GM19240 (cell line): ENCODE data around the gene IL32.
"Not testable (repeated sequence)": the region's sequence is repeated elsewhere in the genome, so short reads cannot be mapped to it uniquely, and the experiment has no call there.

Experiments used
- DNase-seq: peaks from one replicate; pipeline ENCODE4 v3.0.0; 2011; ENCODE audit warnings: low spot score; ENCODE audit not compliant: insufficient read length

Gene IL32

GRCh38 chr16:3069146-3069545, 3.7 kb downstream of the IL32 start:
- DNase-seq: not testable (repeated sequence)

DNA sequence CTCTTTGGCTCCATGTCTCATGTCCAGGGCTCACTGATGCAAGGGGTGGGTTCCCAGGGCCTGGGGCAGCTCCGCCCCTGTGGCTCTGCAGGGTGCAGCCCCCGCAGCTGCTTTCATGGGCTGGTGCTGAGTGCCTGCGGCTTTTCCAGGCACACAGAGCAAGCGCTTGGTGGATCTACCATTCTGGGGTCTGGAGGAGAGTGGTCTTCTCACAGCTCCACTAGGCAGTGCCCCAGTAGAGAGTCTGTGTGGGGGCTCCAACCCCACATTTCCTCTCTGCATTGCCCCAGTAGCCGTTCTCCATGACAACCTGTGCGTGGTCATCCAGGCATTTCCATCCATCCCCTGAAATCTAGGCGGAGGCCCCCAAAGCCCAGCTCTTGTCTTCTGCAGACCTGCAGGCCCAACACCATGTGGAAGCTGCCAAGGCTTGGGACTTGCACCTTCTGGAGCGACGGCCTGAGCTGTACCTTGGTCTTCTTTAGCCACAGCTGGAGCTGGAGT, 5.2 kb downstream of the IL32 start:
- DNase-seq: no peak

GRCh38 chr16:3071655-3072054, 6.2 kb downstream of the IL32 start:
- no peak for DNase-seq

DNA sequence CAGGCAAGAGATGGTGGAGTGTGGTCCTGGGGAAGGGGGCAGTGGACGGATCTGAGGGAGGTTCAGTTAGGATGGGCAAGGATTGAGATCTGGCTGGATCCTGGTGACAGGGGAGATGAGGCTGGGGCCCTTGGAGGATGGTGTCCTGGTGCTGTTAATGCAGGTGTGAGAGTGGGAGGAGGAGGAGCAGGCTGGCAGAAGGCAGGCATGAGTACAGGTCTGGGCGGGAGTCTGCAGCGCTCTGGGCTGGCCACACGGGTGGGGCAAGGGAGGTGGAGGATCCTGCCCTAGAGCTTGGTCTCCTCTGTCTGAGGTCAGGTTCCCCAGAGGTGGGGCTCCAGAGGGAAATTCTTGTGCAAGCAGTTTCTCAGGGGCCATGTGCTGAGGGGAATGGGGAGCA, 6.7 kb downstream of the IL32 start:
- DNase-seq: not testable (repeated sequence)

GRCh38 chr16:3072576-3073263, 7.3 kb downstream of the IL32 start:
- DNase-seq: not testable (repeated sequence)

DNA sequence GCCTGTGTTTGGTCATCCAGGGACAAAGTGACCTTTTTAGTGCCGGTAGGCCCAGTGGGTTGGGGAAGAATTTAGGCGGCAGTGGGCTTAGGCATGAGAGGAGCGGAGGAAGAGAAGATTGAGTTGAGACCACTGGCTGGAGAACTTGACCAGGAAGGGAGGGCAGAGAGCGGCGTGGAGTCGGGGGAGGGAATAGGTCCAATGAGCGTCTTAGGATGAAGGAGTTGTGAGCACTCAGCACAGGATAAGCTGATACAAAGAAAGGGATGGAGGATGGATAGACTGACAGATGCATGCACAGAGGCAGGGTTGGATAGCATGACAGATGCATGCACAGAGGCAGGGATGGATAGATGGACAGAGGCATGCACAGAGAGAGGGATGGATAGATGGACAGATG, 8.0 kb downstream of the IL32 start:
- no peak for DNase-seq

DNA sequence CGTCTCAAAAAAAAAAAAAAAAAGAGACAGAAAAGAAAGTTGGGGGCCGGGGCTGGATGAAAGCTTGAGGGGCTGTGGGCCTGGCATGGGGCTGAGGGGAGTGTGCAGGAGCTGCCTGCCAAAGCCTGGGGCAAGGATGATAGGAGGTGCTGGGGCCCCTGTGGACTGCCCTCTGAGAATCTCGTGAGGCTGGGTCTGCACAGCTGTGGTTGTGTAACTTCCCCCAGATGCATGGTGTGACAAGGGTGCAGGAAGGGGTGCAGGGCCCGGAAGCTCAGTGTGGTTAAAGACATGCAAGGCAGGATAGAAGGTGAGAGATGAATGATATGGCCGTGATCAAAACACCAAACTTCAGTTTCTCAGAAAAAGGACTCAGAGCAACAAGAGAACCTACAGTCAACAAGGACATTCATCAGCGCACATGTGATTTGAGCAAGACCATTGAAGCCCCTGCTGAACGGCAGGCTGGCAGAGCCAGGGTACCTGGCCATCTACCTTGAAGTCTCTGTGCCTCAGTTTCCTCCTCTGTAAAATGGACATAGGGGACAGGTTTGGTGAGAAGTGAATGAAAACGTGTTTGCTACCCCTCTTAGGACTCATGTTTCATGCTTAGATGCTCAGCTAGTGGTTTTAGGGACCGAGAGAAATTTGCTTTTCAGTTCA, 9.6 kb downstream of the IL32 start:
- DNase-seq: peak; percentile 79

DNA sequence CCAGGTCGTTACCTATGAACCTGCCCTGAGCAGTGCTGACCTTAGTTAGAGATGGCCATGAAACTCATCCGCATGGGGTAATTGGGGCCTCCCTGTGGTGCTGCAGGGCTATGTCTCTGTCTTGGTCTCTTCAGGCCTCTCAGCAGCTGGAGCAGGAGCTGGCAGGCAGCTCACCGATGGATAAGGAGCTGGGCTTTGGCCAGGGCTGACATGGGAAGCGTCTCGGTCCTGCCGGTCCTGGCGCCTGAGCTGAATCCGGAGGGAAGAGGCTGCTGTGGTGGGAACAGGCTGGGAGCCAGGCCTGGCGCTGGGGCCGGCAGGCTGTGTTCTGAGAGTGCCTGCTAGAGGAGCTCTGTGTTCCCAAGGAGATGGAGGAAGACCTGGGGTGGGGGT, 10.1 kb downstream of the IL32 start:
- DNase-seq: no peak

DNA sequence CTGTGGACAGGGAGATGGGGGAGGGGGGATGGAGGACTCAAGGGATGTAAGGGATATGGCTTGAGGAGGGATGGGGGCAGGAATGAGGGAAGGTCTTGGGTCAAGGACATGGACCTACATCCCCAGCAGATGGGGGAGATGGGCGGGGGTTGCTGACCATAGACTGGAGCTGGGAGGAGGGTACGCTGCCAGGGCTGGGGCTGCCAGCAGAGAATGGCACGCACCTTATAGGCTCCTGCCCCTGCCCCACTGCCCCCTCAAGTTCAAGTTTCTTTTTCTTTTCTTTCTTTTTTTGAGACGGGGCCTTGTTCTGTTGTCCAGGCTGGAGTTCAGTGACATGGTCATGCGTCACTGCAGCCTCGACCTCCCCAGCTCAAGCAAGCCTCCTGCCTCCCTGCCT, 10.5 kb downstream of the IL32 start:
- DNase-seq: not testable (repeated sequence)

DNA sequence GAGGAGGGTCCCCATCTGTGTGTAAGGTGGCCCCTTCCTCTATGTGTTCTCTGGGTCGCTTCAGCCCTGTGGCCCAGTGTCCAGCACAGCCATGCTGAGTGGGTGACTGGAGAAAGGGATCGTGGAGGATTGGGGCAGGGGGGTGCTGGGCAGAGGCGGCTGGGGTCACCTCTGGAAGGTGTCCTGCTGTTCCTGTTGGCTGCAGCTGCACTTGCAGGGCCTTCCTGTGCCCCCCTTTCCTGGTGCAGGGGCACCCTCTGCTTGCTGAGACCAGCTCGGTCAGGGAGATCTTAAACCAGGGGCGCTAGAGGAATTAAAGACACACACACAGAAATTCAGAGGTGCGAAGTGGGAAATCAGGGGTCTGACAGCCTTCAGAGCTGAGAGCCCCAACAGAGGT, 11.1 kb downstream of the IL32 start:
- no peak for DNase-seq

DNA sequence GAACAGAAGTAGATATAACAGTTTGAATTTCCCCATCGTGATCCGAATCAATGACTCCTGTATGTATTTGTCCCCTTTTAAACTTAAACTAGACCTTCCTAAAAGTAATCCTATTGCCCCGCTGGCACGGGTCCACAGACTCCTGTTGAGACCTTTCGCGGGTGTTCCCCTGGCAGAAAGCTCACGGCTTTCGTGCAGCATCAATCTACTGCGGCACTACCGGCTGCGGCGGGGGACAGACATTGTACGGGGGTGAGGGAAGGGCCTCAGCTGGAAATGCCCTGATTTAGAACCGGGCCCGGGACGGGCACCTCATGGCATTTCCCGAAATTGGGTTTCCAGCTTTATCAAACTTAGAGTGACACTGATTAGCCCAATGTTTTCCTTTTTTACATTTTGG, 14.6 kb downstream of the IL32 start:
- no peak for DNase-seq

DNA sequence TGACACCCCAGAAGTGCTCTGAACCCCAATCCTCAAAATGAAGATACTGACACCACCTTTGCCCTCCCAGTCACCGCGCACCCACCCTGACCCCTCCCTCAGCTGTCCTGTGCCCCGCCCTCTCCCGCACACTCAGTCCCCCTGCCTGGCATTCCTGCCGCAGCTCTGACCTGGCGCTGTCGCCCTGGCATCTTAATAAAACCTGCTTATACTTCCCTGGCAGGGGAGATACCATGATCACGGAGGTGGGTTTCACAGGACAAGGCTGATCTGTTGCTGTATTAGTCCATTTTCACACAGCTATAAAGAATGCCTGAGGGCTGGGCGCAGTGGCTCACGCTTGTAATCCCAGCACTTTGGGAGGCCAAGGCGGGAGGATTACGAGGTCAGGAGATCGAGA, 16.5 kb downstream of the IL32 start:
- DNase-seq: not testable (repeated sequence)

- not testable (repeated sequence) for DNase-seq
Measured at GRCh38 chr16:3083408-3083807, 18.0 kb downstream of the IL32 start.

DNA sequence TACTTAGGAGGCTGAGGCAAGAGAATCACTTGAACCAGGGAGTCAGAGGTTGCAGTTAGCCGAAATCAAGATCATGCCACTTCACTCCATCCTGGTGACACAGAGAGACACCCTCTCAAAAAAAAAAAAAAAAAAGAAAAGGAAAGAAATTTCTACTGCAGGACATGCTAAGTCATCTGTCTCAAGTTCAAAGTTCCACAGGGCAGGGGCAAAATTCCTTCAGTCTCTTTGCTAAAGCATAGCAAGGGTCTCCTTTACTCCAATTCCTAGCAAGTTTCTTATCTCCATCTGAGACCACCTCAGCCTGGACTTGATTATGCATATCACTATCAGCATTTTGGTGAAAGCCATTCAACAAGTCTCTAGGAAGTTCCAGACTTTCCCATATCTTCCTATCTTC, 19.1 kb downstream of the IL32 start:
- DNase-seq: no peak

- no peak for DNase-seq
Measured at GRCh38 chr16:3084969-3085670, 19.7 kb downstream of the IL32 start.

GRCh38 chr16:3085868-3086595, 20.6 kb downstream of the IL32 start:
- DNase-seq: no peak

GRCh38 chr16:3086596-3087242, 21.3 kb downstream of the IL32 start:
- DNase-seq: no peak

- no peak for DNase-seq
Measured at GRCh38 chr16:3087243-3088235, 22.1 kb downstream of the IL32 start.

DNA sequence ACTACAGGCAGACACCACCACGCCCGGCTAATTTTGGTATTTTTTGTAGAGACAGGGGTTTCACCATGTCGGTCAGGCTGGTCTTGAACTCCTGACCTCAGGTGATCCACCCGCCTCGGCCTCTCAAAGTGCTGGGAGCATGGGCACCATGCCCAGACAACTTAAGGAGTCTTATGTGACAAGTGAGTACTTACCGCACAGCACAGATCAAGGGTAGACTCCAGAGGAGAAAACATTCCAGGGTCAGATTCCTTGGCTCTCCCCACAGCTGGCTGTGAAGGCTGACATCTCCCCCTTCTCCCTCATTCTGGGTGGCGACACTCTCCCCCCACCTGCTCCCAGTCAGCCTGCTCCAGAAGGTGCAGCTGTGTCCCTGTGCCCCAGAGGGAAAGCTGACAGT, 23.0 kb downstream of the IL32 start:
- DNase-seq: no peak
